PC-9 (cell line): ENCODE measurements around the gene LSP1. TPM values are rescaled to one million over a fixed set of nuclear protein-coding genes. Genes with fewer than 3 reads are reported as not detected.

ENCODE experiments used
- BruUV-seq: library from RNA; stranded (reverse); fragments of 400-500 nt; replicated peaks from 2 replicates; lab custom pipeline; 2021; lab: Mats Ljungman, UMichigan
- CTCF ChIA-PET: fragments of 300-600 bp; sonication (Branson Sonifier 250); formaldehyde crosslinking; loops from one replicate; lab custom pipeline; 2022; ENCODE audit warnings: antibody characterized with exemption; lab: Charles Lee
- POLR2A ChIA-PET: fragments of 300-600 bp; sonication (Branson Sonifier 250); formaldehyde crosslinking; loops from one replicate; lab custom pipeline; 2022; ENCODE audit warnings: antibody characterized with exemption; ENCODE audit not compliant: unreplicated experiment; lab: Charles Lee
- DNase-seq, 2 experiments: peaks; one replicate each; pipeline versions ENCODE4 v3.0.0 to v3.0.0-alpha.2; 2015 to 2022; ENCODE audit warnings: mixed read lengths in 1 of 2
- H2AFZ ChIP-seq: fragments of 200-600 bp; sonication (generic); 2 replicates; pipeline ENCODE4 v1.8.1; 2017; ENCODE audit warnings: antibody characterized with exemption
- H3F3A ChIP-seq: fragments of 200-600 bp; sonication (generic); 2 replicates; pipeline ENCODE4 v1.8.1; 2017; ENCODE audit warnings: antibody characterized with exemption, mild to moderate bottlenecking, low read depth; ENCODE audit not compliant: insufficient read depth
- H3K27ac ChIP-seq: fragments of 200-600 bp; sonication (generic); 2 replicates; pipeline ENCODE4 v1.6.1; 2016; ENCODE audit warnings: mixed run types
- H3K27me3 ChIP-seq: fragments of 200-600 bp; sonication (generic); 2 replicates; pipeline ENCODE4 v1.6.1; 2016; ENCODE audit warnings: low read depth, mixed run types; ENCODE audit not compliant: insufficient read depth
- H3K36me3 ChIP-seq: fragments of 200-600 bp; sonication (generic); 2 replicates; pipeline ENCODE4 v1.6.1; 2016; ENCODE audit warnings: low read depth, mixed run types
- H3K4me1 ChIP-seq: fragments of 200-600 bp; sonication (generic); replicated peaks from 2 replicates; pipeline ENCODE4 v1.6.1; 2016; ENCODE audit warnings: mixed run types; ENCODE audit not compliant: insufficient read depth
- H3K4me2 ChIP-seq: fragments of 200-600 bp; sonication (generic); 2 replicates; pipeline ENCODE4 v1.6.1; 2017; ENCODE audit warnings: mixed run types
- H3K4me3 ChIP-seq: fragments of 200-600 bp; sonication (generic); 2 replicates; pipeline ENCODE4 v1.6.1; 2016; ENCODE audit warnings: mixed run types
- H3K79me2 ChIP-seq: fragments of 200-600 bp; sonication (generic); 2 replicates; pipeline ENCODE4 v1.6.1; 2017; ENCODE audit warnings: low read depth, mixed run types
- H3K9me2 ChIP-seq: fragments of 200-600 bp; sonication (generic); 2 replicates; pipeline ENCODE4 v1.8.1; 2017; ENCODE audit warnings: mild to moderate bottlenecking; ENCODE audit not compliant: insufficient read depth
- H3K9me3 ChIP-seq: fragments of 200-600 bp; sonication (generic); 2 replicates; pipeline ENCODE4 v1.8.1; 2016; ENCODE audit warnings: low read depth; ENCODE audit not compliant: insufficient read depth
- H4K20me1 ChIP-seq: fragments of 200-600 bp; sonication (generic); 2 replicates; pipeline ENCODE4 v1.8.1; 2017; ENCODE audit not compliant: insufficient read depth
- EZH2 ChIP-seq: fragments of 200-600 bp; sonication (generic); IDR thresholded peaks from 2 replicates; pipeline ENCODE4 v1.8.0; 2017; ENCODE audit warnings: antibody characterized with exemption, low read depth
- intact Hi-C: fragments of 100-400 bp; cut with micrococcal nuclease; formaldehyde crosslinking; loops from one replicate; pipeline ENCODE4 v1.10.0; 2022; ENCODE audit not compliant: unreplicated experiment
- total RNA-seq: library from RNA; stranded (reverse); gene quantifications from 2 replicates; pipeline ENCODE4 v1.2.3, GENCODE V29; 2021
- TF ChIP-seq, protein P1 (sequence below): fragments of 200-600 bp; sonication (generic); conservative IDR thresholded peaks from 2 replicates; pipeline ENCODE4 v1.6.1; 2017; ENCODE audit warnings: mixed run types, antibody characterized with exemption, mild to moderate bottlenecking, moderate library complexity

Gene LSP1
- total RNA-seq, 1 experiment from 2014 or later, result 2.6 TPM

GRCh38 chr11:1891831-1892115, 38.9 kb downstream of the LSP1 start, which contains the start of gene PRR33:
Gene PRR33, minus strand, starts transcription at chr11:1891895. Its CDS starts 1,311 bp downstream, at chr11:1890584.
- BruUV-seq, result no TSS peak
- DNase-seq, result no peak
- intact Hi-C loops, result no loop called here
- Histone ChIP-seq H3K27ac (no peak within 1 kb of the TSS), H3K27me3 (peaks cover 51% of the 10 kb centered on the region), H3K36me3 (no peaks in the 10 kb centered on the region), H3K79me2 (no peaks in the 10 kb centered on the region), H3K9me3 (no peaks in the 10 kb centered on the region), H3K4me1 (no peaks in the 10 kb centered on the region), H3K4me2 (no peak within 1 kb of the TSS), H4K20me1 (no peaks in the 10 kb centered on the region), H2AFZ (no peak within 1 kb of the TSS), H3K4me3 (no peak within 1 kb of the TSS), H3K9me2 (no peaks in the 10 kb centered on the region), H3F3A (no peaks in the 10 kb centered on the region)
- CTCF ChIA-PET, result no interaction called here
- POLR2A ChIA-PET, result interaction anchor here (0.7 kb wide), 1 partner anchor 117 kb away, joined by 8 read pairs; no protein-coding TSS in a partner anchor
- TF ChIP-seq, protein P1, sequence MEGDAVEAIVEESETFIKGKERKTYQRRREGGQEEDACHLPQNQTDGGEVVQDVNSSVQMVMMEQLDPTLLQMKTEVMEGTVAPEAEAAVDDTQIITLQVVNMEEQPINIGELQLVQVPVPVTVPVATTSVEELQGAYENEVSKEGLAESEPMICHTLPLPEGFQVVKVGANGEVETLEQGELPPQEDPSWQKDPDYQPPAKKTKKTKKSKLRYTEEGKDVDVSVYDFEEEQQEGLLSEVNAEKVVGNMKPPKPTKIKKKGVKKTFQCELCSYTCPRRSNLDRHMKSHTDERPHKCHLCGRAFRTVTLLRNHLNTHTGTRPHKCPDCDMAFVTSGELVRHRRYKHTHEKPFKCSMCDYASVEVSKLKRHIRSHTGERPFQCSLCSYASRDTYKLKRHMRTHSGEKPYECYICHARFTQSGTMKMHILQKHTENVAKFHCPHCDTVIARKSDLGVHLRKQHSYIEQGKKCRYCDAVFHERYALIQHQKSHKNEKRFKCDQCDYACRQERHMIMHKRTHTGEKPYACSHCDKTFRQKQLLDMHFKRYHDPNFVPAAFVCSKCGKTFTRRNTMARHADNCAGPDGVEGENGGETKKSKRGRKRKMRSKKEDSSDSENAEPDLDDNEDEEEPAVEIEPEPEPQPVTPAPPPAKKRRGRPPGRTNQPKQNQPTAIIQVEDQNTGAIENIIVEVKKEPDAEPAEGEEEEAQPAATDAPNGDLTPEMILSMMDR, result no peak
- no peak for TF ChIP-seq EZH2

GRCh38 chr11:1892116-1892515, 39.2 kb downstream of the LSP1 start:
- Histone ChIP-seq H3K27me3 (peaks cover 54% of the 10 kb centered on the region), H4K20me1 (no peaks in the 10 kb centered on the region), H3K79me2 (no peaks in the 10 kb centered on the region), H3K4me1 (no peaks in the 10 kb centered on the region), H3K9me3 (no peaks in the 10 kb centered on the region), H3K4me3 (no peak overlapping the region), H3K4me2 (no peak overlapping the region), H3K36me3 (no peaks in the 10 kb centered on the region), H3K9me2 (no peaks in the 10 kb centered on the region), H3F3A (no peaks in the 10 kb centered on the region), H2AFZ (no peak overlapping the region), H3K27ac (no peak overlapping the region)
- POLR2A ChIA-PET, result interaction anchor here (0.7 kb wide), 1 partner anchor 117 kb away, joined by 8 read pairs; no protein-coding TSS in a partner anchor
- intact Hi-C loops, result no loop called here
- CTCF ChIA-PET, result no interaction called here
- no TSS peak for BruUV-seq
- no peak for DNase-seq
- no peak for TF ChIP-seq EZH2
- TF ChIP-seq, protein P1, result no peak

DNA sequence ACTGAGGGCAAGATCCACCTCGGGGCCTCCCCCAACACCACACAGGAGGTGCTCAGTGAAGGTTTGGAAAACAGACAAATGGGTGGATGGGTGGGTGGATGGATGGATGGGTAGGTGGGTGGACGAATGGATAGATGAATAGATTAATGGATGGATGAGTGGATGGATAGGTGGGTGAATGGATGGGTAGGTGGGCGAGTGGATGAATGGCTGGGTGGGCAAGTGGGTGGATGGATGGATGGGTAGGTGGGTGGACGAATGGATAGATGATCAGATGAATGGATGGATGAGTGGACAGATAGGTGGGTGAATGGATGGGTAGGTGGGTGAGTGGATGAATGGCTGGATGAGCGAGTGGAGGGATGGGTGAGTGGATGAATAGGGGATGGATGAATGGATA, 39.7 kb downstream of the LSP1 start:
- no TSS peak for BruUV-seq
- ChIA-PET POLR2A (interaction anchor here (0.7 kb wide), 1 partner anchor 116 kb away, joined by 8 read pairs; no protein-coding TSS in a partner anchor), CTCF (no interaction called here)
- H4K20me1 ChIP-seq, result no peaks in the 10 kb centered on the region
- no peak overlapping the region for H3K4me2 ChIP-seq
- no peak overlapping the region for H3K4me3 ChIP-seq
- no peaks in the 10 kb centered on the region for H3K9me3 ChIP-seq
- no peak for TF ChIP-seq EZH2
- TF ChIP-seq, protein P1, result no peak
- no peaks in the 10 kb centered on the region for H3K4me1 ChIP-seq
- no peaks in the 10 kb centered on the region for H3K9me2 ChIP-seq
- DNase-seq, result no peak
- H3K27me3 ChIP-seq, result peaks cover 56% of the 10 kb centered on the region
- H3K79me2 ChIP-seq, result no peaks in the 10 kb centered on the region
- H3K27ac ChIP-seq, result no peak overlapping the region
- no peaks in the 10 kb centered on the region for H3K36me3 ChIP-seq
- no peak overlapping the region for H2AFZ ChIP-seq
- H3F3A ChIP-seq, result no peaks in the 10 kb centered on the region
- intact Hi-C loops, result no loop called here
